NCI-H1092 treated with DMSO at 0.1 percent for 48 hours (cell line): ENCODE data around the gene SLC35G3.
"Not testable (repeated sequence)": the region's sequence is repeated elsewhere in the genome, so short reads cannot be mapped to it uniquely, and the experiment has no call there.

Experiments used
- DNase-seq: peaks from one replicate; lab custom pipeline; 2025; lab: John Stamatoyannopoulos, UW

Gene SLC35G3

GRCh38 chr17:35210741-35211140 lies 16.5 kb upstream of the SLC35G3 start:
- DNase-seq, result no peak

DNA sequence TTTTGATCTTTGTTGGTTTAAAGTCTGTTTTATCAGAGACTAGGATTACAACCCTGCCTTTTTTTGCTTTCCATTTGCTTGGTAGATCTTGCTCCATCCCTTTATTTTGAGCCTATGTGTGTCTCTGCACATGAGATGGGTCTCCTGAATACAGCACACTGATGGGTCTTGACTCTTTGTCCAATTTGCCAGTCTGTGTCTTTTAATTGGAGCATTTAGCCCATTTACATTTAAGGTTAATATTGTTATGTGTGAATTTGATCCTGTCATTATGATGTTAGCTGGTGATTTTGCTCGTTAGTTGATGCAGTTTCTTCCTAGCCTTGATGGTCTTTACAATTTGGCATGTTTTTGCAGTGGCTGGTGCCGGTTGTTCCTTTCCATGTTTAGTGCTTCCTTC lies 8.4 kb upstream of the SLC35G3 start:
- not testable (repeated sequence) for DNase-seq

DNA sequence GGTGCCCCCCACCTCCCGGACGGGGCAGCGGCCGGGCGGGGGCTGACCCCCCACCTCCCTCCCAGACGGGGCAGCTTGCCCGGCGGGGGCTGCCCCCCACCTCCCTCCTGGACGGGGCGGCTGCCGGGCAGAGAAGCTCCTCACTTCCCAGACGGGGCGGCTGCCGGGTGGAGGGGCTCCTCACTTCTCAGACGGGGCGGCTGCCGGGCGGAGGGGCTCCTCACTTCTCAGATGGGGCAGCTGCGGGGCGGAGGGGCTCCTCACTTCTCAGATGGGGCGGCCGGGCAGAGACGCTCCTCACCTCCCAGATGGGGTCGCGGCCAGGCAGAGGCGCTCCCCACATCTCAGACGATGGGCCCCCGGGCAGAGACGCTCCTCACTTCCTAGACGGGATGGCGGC lies 869 bp upstream of the SLC35G3 start:
- not testable (repeated sequence) for DNase-seq

GRCh38 chr17:35192708-35193107 lies 1.5 kb downstream of the SLC35G3 start:
- DNase-seq, result no peak

GRCh38 chr17:35191001-35191695 lies 3.0 kb downstream of the SLC35G3 start:
- DNase-seq, result no peak

GRCh38 chr17:35189291-35189690 lies 4.9 kb downstream of the SLC35G3 start:
- no peak for DNase-seq

DNA sequence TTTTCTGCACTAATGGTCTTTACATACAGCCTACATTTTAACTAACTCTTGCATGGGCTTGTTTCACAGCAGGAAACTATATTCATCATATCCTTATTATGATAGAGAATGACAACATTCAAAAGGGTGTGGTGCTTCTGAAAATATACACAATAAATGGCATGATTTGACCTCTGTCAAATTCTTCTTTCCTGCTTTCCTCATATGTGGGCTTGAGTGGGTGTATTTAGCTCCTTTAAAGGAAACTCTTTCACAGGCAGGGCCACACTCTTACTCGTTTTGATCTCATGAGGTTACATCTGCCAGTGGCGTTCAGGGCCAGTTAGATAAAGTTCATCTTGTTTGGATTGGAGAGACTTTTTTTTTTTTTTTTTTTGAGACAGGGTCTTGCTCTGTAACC lies 6.1 kb downstream of the SLC35G3 start:
- DNase-seq, result no peak

DNA sequence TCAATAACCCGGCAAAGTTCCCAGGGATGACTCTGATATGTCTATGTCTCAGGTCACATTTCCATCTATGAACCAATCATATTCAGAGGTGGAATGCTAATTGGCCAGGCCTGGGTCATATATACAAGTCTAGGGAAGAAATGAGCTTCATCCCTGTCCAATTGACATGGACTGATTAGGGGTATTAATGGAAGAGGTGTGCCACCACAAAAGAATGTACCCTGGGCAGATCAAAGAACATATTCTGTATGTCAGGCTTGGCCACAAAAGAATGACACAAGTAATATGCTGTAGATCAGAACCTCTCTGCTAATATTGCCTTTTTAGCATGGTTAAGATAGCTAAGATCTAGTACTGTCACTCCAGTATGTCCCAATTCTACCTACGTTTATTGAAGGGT lies 6.7 kb downstream of the SLC35G3 start:
- DNase-seq, result no peak

DNA sequence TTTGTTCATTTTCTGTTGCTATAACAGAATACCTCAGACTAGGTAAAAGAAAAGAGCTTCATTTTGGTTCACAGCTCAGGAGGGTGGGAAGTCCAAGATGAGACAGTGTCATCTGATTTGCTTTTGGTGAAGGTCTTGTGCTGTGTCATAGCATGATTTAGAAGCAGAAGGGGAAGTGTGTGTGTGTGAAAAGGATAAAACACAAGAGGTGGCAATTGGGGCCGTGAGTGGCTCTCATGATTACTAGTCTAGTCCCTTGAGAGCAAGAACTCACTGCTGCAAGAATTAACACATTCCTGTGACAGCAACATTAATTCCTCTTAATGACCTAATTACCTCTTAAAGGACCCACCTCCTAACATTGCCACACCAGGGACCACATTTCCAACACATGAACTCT lies 8.3 kb downstream of the SLC35G3 start:
- DNase-seq, result no peak

DNA sequence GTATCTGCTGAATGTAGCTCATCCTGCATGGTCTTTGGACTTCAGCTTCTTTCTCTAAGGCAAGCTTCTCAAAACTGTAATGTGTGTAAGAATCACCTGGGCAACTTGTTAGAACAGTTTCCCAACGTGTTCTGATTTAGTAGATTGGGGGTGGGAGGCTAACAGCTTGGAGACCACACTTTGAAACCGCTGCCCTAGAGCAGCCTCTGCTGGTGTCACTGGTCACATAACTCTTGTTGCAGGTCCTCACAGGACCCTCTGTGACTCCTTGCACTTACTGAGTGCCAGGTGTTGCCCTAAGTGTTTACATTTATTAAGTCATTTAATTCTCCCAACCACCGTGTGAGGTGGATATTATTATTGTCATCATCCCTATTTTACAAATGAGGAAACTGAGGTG lies 9.9 kb downstream of the SLC35G3 start:
- DNase-seq, result no peak

GRCh38 chr17:35183332-35183731 lies 10.9 kb downstream of the SLC35G3 start:
- DNase-seq, result no peak

DNA sequence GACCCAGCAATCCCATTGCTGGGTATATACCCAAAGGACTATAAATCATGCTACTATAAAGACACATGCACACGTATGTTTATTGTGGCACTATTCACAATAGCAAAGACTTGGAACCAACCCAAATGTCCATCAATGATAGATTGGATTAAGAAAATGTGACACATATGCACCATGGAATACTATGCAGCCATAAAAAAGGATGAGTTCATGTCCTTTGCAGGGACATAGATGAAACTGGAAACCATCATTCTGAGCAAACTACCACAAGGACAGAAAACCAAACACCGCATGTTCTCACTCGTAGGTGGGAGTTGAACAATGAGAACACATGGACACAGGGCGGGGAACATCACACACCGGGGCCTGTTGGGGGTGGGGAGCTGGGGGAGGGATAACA lies 14.8 kb downstream of the SLC35G3 start:
- DNase-seq, result not testable (repeated sequence)

- no peak for DNase-seq
These were observed 17.3 kb downstream of the SLC35G3 start for GRCh38 chr17:35176897-35177296.

DNA sequence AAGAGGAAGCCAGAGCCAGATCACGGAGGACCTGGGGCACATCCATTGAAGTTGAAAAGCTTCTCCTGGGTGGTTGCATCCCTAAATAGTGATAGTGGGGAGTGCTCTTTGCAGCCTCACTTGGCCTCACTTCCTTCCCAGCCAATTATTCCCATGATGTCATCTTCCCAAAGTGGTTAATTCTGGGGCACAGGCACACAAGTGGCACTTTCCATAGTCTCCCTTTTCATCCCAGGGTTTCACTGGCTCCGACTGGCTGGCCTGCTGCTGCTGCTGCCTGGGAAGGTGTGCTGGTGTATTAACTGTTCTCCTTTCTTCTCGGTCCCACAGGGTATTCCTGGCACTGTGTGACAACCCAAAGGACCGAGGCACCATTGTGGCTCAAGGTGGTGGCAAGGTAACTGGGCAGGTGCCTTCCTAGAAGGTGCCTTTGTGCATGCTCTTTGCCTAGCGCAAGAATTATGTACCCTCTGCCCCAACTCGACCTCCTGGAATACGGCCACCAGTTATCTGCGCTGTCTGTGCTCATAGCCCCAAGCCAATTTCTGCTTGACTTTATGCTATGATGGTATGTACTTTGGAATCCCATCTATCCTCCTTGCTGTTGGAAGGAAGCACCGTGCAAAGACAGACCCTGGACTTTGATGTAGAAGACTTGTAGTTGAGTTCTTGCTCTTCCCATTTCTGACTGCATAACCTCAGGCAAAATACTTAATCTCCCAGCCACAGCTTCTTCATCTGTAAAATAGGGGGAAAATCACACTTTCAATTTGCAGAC lies 18.4 kb downstream of the SLC35G3 start:
- no peak for DNase-seq

- no peak for DNase-seq
These were observed 19.3 kb downstream of the SLC35G3 start for GRCh38 chr17:35174835-35175334.

DNA sequence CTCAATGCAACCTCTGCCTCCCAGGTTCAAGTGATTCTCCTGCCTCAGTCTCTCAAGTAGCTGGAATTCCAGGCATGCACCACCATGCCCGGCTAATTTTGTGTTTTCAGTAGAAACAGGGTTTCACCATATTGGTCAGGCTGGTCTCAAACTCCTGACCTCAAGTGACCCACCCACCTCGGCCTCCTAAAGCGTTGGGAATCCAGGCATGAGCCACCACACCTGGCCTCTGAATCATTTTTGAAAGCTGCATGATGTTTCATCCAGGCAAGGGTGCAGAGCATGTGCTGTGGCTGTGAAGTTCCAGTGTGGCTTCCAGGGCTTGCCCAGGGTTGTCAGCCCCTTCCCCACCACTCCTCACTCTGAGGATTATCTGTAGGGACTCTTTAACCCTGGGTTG lies 21.9 kb downstream of the SLC35G3 start:
- DNase-seq, result not testable (repeated sequence)

- DNase-seq, result no peak
These were observed 22.4 kb downstream of the SLC35G3 start for GRCh38 chr17:35171834-35172233.

- no peak for DNase-seq
These were observed 23.0 kb downstream of the SLC35G3 start for GRCh38 chr17:35170968-35171771.

GRCh38 chr17:35169835-35170363 lies 24.3 kb downstream of the SLC35G3 start:
- no peak for DNase-seq

DNA sequence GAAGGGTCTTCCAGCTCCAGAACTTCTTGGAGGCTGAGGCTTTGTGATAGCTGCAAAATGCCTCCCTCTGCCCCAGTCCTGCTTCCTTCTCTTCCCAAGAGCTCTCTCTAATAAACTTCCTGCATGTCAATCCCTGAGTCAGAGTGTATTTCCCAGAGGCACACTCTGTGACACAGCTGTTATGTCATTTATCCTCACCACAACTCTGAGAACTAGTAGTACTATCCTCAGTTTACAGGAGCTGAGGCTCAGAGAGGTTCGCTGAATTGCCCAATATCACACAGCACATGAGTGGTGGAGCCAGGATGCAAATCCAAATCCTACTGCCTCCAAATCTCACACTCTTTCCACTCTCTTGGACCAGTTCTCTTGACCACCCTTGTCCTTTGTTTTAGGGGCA lies 26.5 kb downstream of the SLC35G3 start:
- DNase-seq, result no peak

DNA sequence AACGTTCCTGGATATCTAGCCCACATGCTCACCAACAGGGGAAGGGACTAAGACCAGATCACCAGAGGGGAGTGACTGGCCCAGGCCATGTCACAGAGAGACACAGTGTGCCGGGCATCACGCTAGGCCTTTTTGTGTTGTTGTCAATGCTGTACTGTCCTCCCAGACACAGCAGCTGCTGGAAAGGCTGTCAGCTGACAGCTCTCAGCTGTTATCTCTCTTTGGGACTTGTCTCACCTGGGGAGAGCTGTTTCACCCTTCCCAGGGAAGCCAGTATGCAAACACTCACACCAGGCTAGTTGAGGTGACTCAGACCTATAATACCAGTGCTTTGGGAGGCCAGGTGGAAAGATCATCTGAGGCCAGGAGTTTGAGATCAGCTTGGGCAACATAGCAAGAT lies 27.1 kb downstream of the SLC35G3 start:
- no peak for DNase-seq

- DNase-seq, result no peak
These were observed 27.7 kb downstream of the SLC35G3 start for GRCh38 chr17:35166526-35166925.
